Measurements from ENCODE around the gene TMEM132E. TPM values are rescaled to one million over a fixed set of nuclear protein-coding genes. Genes with fewer than 3 reads are reported as not detected.

The TMEM132E gene
- total and polyA plus RNA-seq, 2 of the 8 experiments (the other 6 are each of a cell fraction or from before 2014, with no cell fraction given) = 0.45 to 0.60 TPM

- Histone ChIP-seq H3K14ac (ENCODE audit: insufficient read length) (no peak overlapping the region), H4K20me1 (replicated peaks in 1 of 2; ENCODE audit: control insufficient read depth in 1 of 2, insufficient read depth in 2 of 2, low read length in 2 of 2) (no peaks in the 10 kb centered on the region), H2BK120ac (replicated peaks; ENCODE audit: low read depth, low read length) (no peak overlapping the region), H3K4me3 (ENCODE audit: extremely low read depth in 1 of 4, insufficient read depth in 2 of 4, low read depth in 3 of 4, low read length in 4 of 4) (no peak overlapping the region), H4K5ac (ENCODE audit: insufficient read length, low read depth, low read length) (no peak overlapping the region), H3K23ac (ENCODE audit: insufficient read length) (no peak overlapping the region), H4K8ac (ENCODE audit: extremely low read depth, insufficient read depth, low read length) (no peak overlapping the region), H3K18ac (ENCODE audit: extremely low read depth, low read length) (no peak overlapping the region), H2BK20ac (ENCODE audit: low read length) (no peak overlapping the region), H2AFZ (ENCODE audit: low read length) (no peak overlapping the region), H3K56ac (replicated peaks; ENCODE audit: insufficient read length, low read depth, low read length) (no peak overlapping the region), H2BK15ac (ENCODE audit: low read length) (no peak overlapping the region), H3K79me2 (ENCODE audit: control insufficient read depth in 1 of 2, insufficient read depth in 2 of 2, low read length in 2 of 2) (no peaks in the 10 kb centered on the region), H3K4me2 (ENCODE audit: insufficient read depth in 1 of 2, low read depth in 2 of 2, low read length in 2 of 2) (no peak overlapping the region), H3K4me1 (replicated peaks in 1 of 4; ENCODE audit: control insufficient read depth in 3 of 4, insufficient read depth in 4 of 4, low read length in 3 of 4) (no peaks in the 10 kb centered on the region; a peak in 1 of 7 replicates), H3K36me3 (ENCODE audit: control insufficient read depth in 2 of 4, insufficient read depth in 4 of 4, low read length in 3 of 4) (no peaks in the 10 kb centered on the region), H3K23me2 (ENCODE audit: low read depth, low read length) (no peaks in the 10 kb centered on the region), H2AK5ac (ENCODE audit: low read depth, low read length) (0 out of 2 replicates have a peak overlapping the region, but pooled peaks have one; percentile 14), H4K91ac (replicated peaks; ENCODE audit: insufficient read length, low read length) (no peak overlapping the region), H3K27me3 (replicated peaks in 1 of 4; ENCODE audit: control insufficient read depth in 3 of 4, extremely low read depth in 1 of 4, insufficient read depth in 3 of 4, low read length in 3 of 4) (no peaks in the 10 kb centered on the region), H3K79me1 (ENCODE audit: low read depth, low read length) (no peaks in the 10 kb centered on the region), H3K4ac (replicated peaks; ENCODE audit: insufficient read length, low read depth, low read length) (no peak overlapping the region), H2BK5ac (ENCODE audit: low read depth, low read length) (no peak overlapping the region), H3K9ac (replicated peaks in 1 of 4; ENCODE audit: extremely low read depth in 1 of 4, low read depth in 3 of 4, low read length in 3 of 4) (no peak overlapping the region; a peak in 2 of 7 replicates), H3K27ac (ENCODE audit: low read depth, low read length) (no peak overlapping the region), H2BK12ac (ENCODE audit: low read depth, low read length) (no peak overlapping the region), H3K9me3 (ENCODE audit: insufficient read depth in 2 of 2, low read depth in 1 of 2, low read length in 1 of 2) (no peaks in the 10 kb centered on the region)
- no peak for DNase-seq (ENCODE audit: low read depth in 1 of 2, low spot score in 2 of 2)
- ChIA-PET CTCF (ENCODE audit: partially characterized antibody) (interaction anchor here (0.7 to 0.8 kb wide), 2 partner anchors 13 to 92 kb away, joined by 3 read pairs; no protein-coding TSS in a partner anchor), POLR2A (ENCODE audit: partially characterized antibody) (no interaction called here)
- FAIRE-seq = no peak
- WGBS, 2 experiments (ENCODE audit: extremely low coverage in 1 of 2, insufficient coverage in 1 of 2, insufficient read length in 1 of 2, insufficient replicate concordance in 2 of 2, low coverage in 1 of 2, low lambda C conversion rate in 2 of 2, missing lambda C conversion rate in 1 of 2) = 89% methylated on average over 13 of the region's 13 CpGs; no CpG with 5 or more reads in 1 of the 2 experiments
- TF ChIP-seq NANOG (IDR thresholded peaks at IDR 0.05; ENCODE audit: insufficient read depth, low read depth, low read length, poor library complexity, severe bottlenecking) = no peak
These were observed 72.0 kb downstream of the TMEM132E start for GRCh38 chr17:34651402-34651811.

Data from H1 (cell line).